ENCODE measurements around the gene ZFHX3.

Gene ZFHX3

DNA sequence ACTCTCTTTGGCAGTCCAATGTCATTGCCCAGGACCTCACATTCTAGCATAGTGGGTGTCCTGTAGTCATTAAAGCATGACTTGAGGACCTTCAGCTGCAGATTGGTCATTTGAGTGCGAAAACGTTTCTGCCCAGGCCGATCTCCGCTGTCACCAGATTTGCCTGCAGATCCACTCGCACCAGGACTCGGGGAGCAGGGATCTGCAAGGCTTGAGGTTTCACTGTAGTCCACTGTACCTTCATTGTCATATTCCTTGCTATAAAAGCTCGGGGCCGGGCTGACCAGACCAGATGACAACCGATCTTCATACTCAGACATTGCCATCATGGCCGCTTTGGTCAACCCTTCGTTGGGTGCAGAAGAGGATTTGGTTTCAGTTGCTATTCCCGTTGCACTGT, 254.2 kb downstream of the ZFHX3 start:
- Histone ChIP-seq H3K27me3 (ENCODE audit: insufficient read depth, low read length) (no peaks in the 10 kb centered on the region), H3K4me1 (ENCODE audit: insufficient read depth, low read length) (no peaks in the 10 kb centered on the region), H3K9me3 (ENCODE audit: low read length) (peaks cover 9% of the 10 kb centered on the region), H2AFZ (ENCODE audit: low read depth, low read length) (no peak overlapping the region), H3K36me3 (ENCODE audit: insufficient read depth, low read length) (peaks cover 94% of the 10 kb centered on the region), H3K4me3 (ENCODE audit: low read length) (no peak overlapping the region)

DNA sequence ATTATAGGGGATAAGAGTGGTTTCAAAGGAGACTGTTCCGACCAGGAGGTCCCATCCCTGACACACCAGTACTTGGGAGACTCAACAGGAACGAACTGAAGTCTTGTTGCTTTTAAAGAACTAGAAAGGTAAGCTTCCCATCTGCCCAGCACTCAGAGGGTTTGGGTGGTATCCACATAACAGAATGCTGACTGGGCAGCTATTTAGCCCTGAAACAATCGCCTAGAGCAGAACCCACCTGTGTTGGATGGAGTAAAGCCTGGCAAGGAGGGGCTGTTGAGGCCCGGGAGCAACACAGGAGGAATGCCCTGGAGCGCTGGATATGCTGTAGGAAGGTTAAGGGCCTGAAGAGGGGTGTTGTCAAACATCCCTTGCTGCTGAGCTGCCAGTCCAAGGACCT, 254.9 kb downstream of the ZFHX3 start:
- Histone ChIP-seq H3K4me1 (ENCODE audit: insufficient read depth, low read length) (no peaks in the 10 kb centered on the region), H3K27me3 (ENCODE audit: insufficient read depth, low read length) (no peaks in the 10 kb centered on the region), H3K9me3 (ENCODE audit: low read length) (peaks cover 9% of the 10 kb centered on the region), H3K4me3 (ENCODE audit: low read length) (no peak overlapping the region), H2AFZ (ENCODE audit: low read depth, low read length) (no peak overlapping the region), H3K36me3 (ENCODE audit: insufficient read depth, low read length) (peaks cover 94% of the 10 kb centered on the region)

DNA sequence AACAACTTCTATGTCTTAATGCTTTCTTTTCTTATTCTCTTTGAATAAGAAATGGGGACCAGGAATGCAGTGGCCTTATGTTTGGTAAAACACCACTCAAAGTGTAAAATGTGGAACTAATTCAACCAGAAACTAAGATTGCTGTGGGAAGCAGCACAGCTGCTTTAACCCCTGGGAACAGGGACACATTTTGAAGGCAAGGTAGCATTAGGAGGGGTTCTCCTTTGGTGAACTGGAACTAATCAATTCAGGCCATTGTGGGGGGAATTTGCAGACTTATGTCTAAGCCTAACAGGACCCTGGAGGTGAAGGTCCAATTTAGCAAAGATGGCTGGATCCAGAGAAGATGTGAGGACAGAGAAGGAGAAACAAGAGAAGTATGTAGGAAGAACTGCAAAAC, 256.1 kb downstream of the ZFHX3 start:
- Histone ChIP-seq H3K9me3 (ENCODE audit: low read length) (peaks cover 9% of the 10 kb centered on the region), H2AFZ (ENCODE audit: low read depth, low read length) (no peak overlapping the region), H3K4me1 (ENCODE audit: insufficient read depth, low read length) (no peaks in the 10 kb centered on the region), H3K4me3 (ENCODE audit: low read length) (no peak overlapping the region), H3K27me3 (ENCODE audit: insufficient read depth, low read length) (no peaks in the 10 kb centered on the region), H3K36me3 (ENCODE audit: insufficient read depth, low read length) (peaks cover 92% of the 10 kb centered on the region)

DNA sequence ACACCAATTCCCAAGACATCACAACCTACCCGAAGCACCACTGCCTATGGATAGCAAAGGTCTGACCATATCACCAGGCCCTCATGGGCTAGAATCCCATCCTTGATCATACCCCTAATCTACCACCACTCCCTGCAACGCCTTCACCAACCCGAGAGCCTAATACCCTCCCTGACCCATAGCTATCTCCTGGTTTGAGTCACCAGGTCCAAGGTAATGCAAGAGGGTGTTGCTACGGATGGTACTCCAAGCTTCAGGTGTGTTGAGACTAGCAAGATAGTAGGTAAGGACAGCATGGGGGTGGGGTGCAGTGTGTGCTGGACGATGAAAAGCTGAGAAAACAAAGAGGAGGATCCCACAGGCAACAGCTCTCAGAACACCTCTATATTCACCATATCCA, 258.0 kb downstream of the ZFHX3 start:
- peaks cover 6% of the 10 kb centered on the region for H3K9me3 ChIP-seq (ENCODE audit: low read length)
- peaks cover 76% of the 10 kb centered on the region for H3K36me3 ChIP-seq (ENCODE audit: insufficient read depth, low read length)

DNA sequence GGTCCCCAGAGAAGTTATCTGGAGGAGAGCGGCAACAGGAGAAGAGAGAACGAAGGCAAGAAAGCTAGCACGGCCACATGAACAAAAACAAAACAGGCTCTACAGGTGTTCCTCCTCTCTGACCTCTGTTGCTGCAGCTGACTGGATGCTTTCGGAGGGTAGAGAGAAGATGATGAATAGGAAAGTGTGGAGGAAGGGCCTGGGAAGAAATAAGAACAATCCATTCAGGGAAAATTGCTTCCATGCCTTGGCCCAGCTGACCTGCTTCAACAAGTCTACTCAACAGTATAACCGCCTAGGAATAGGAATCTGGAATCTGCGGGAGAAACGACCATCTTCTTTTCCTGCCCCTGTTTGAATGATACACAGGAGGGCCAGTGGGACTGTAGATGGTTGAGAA, 258.5 kb downstream of the ZFHX3 start:
- Histone ChIP-seq H3K4me1 (ENCODE audit: insufficient read depth, low read length) (peaks cover 6% of the 10 kb centered on the region), H3K4me3 (ENCODE audit: low read length) (no peak overlapping the region), H3K27me3 (ENCODE audit: insufficient read depth, low read length) (no peaks in the 10 kb centered on the region), H3K36me3 (ENCODE audit: insufficient read depth, low read length) (peaks cover 73% of the 10 kb centered on the region), H2AFZ (ENCODE audit: low read depth, low read length) (no peak overlapping the region), H3K9me3 (ENCODE audit: low read length) (peaks cover 3% of the 10 kb centered on the region)

More for the DNA sequence above, 258.0 kb downstream of the ZFHX3 start:
- H3K4me3 ChIP-seq (ENCODE audit: low read length): no peak overlapping the region
- H3K4me1 ChIP-seq (ENCODE audit: insufficient read depth, low read length): peaks cover 4% of the 10 kb centered on the region
- H3K27me3 ChIP-seq (ENCODE audit: insufficient read depth, low read length): no peaks in the 10 kb centered on the region
- H2AFZ ChIP-seq (ENCODE audit: low read depth, low read length): no peak overlapping the region

DNA sequence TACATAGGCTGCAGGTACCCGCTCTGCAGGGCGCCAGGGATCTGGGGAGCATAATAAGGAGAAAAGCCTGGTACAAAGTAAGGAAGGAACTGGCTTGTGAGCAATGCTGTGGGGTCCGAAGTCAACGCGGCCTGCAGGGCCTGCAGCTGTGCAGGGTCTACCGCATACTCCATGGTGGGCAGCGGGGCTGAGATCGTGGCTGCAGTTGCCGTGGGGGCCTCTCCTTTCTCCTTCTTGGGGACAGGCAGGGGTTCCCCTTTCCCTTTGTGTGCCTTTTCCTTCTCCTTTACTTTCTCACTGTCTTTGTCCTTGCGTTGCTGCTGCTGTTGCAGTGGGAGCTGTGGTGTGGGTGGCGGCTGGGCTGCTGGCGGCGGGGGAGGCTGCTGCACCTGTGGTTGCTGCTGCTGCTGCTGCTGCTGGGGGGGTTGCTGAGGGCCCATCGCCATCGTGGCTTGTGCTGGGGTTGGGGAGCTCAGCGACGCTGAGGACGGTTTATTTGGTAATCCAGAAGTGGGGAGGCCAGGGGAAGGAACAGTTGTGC, 259.6 kb downstream of the ZFHX3 start:
- H3K4me1 ChIP-seq (ENCODE audit: insufficient read depth, low read length): peaks cover 6% of the 10 kb centered on the region
- H3K4me3 ChIP-seq (ENCODE audit: low read length): no peak overlapping the region
- no peak overlapping the region for H2AFZ ChIP-seq (ENCODE audit: low read depth, low read length)
- peaks cover 66% of the 10 kb centered on the region for H3K36me3 ChIP-seq (ENCODE audit: insufficient read depth, low read length)
- H3K27me3 ChIP-seq (ENCODE audit: insufficient read depth, low read length): no peaks in the 10 kb centered on the region
- H3K9me3 ChIP-seq (ENCODE audit: low read length): peaks cover 3% of the 10 kb centered on the region

DNA sequence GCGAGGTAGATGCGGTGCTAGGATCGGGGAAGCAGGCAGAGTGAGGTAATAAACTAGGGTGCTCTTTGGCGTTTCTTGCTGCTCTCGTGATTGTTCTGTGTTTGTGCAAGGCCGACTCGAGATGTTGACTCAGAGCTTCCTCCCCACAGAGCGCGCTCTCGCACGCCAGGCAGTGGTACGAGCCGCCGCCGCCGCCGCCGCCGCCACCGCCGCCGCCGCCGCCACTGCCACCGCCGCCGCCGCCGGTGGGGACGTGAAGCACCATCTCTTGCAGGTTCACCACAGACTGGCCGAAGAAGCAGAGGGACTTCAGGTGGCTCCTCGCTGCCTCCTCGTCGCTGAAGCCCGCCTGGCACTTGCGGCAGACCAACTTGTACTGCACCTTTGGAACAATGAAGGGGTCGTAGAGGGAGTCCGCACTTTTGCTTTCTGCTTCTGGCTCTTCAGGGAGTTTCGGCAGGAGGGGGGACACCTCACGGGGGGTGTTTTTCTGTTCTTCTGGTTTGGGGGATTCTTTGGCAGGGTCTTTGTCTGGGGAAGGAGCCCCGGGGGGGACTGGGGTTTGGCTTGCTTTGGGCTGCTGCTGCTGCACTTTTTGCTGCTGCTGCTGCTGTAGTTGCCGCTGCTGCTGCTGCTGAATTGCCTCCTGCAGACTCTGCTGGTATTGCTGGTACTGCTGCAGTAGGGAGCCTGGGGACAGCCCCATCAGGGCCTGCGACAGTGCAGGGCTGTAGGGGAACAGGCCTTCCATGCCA, 260.2 kb downstream of the ZFHX3 start:
- H3K36me3 ChIP-seq (ENCODE audit: insufficient read depth, low read length): peaks cover 62% of the 10 kb centered on the region
- H3K4me1 ChIP-seq (ENCODE audit: insufficient read depth, low read length): peaks cover 6% of the 10 kb centered on the region

DNA sequence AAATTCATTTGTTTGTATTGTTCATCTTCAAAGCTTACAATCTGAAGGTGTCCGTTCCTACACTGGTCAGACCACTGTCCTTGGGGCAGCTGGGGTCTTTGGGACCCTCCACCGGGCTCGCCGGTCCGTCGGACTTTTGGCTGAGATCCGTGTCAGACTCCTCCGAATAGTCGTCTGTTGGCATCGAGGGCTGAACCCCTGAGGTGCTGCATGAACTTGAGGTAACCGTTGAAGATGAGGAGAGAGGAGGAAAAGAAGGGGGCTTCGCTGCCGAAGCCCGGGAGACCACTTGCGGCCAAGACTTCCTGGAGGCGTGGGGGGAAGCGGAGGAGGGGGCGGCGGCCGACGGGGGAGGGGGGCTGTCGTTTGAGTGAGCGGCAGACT, 260.8 kb downstream of the ZFHX3 start:
- Histone ChIP-seq H2AFZ (ENCODE audit: low read depth, low read length) (no peak overlapping the region), H3K4me1 (ENCODE audit: insufficient read depth, low read length) (peaks cover 6% of the 10 kb centered on the region), H3K4me3 (ENCODE audit: low read length) (no peak overlapping the region), H3K9me3 (ENCODE audit: low read length) (peaks cover 3% of the 10 kb centered on the region), H3K36me3 (ENCODE audit: insufficient read depth, low read length) (peaks cover 62% of the 10 kb centered on the region), H3K27me3 (ENCODE audit: insufficient read depth, low read length) (no peaks in the 10 kb centered on the region)

More for the DNA sequence above, 260.2 kb downstream of the ZFHX3 start:
- Histone ChIP-seq H3K4me3 (ENCODE audit: low read length) (no peak overlapping the region), H3K27me3 (ENCODE audit: insufficient read depth, low read length) (no peaks in the 10 kb centered on the region), H2AFZ (ENCODE audit: low read depth, low read length) (no peak overlapping the region), H3K9me3 (ENCODE audit: low read length) (peaks cover 3% of the 10 kb centered on the region)

DNA sequence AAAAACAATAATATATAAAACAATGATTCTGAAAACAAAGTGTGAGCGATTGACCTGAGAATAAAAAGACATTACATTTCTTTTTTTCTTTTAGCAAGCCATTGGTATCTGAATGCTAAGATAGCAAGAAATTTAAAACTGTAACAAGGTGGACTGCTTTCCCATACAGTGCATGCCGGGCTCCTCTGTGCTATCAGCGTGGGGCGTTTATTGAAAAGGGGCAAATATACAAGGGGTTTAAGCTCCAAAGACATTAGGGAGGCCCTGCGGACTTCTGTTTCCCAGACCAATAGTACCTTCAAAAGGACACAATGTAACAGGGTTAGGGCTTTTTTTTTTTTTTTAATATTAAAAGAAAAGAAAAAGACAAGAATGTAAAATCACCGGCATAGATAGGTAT, 261.3 kb downstream of the ZFHX3 start:
- H2AFZ ChIP-seq (ENCODE audit: low read depth, low read length): no peak overlapping the region
- H3K36me3 ChIP-seq (ENCODE audit: insufficient read depth, low read length): peaks cover 59% of the 10 kb centered on the region
- no peak overlapping the region for H3K4me3 ChIP-seq (ENCODE audit: low read length)
- H3K9me3 ChIP-seq (ENCODE audit: low read length): peaks cover 3% of the 10 kb centered on the region
- no peaks in the 10 kb centered on the region for H3K27me3 ChIP-seq (ENCODE audit: insufficient read depth, low read length)
- peaks cover 6% of the 10 kb centered on the region for H3K4me1 ChIP-seq (ENCODE audit: insufficient read depth, low read length)

DNA sequence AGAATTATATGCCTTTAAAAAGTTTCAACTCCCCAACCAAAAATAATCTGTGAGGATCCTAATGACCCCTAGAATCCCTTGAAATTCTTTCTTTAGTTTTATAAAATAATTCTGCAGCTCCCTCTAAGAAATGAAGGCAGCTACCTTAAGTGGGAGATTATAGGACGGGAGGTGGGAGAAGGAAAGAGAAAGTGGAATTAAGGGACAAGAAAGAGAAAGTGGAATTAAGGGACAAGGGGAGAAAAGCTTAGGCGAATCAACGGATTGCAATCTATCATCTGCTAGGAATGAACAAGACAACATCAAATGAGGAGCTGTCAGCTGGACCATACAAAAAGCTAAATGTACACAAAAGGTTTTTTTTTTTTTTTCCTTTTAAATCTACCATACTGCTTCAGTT, 262.0 kb downstream of the ZFHX3 start:
- no peak overlapping the region for H2AFZ ChIP-seq (ENCODE audit: low read depth, low read length)
- H3K4me3 ChIP-seq (ENCODE audit: low read length): no peak overlapping the region
- H3K36me3 ChIP-seq (ENCODE audit: insufficient read depth, low read length): peaks cover 52% of the 10 kb centered on the region
- no peaks in the 10 kb centered on the region for H3K27me3 ChIP-seq (ENCODE audit: insufficient read depth, low read length)
- peaks cover 3% of the 10 kb centered on the region for H3K9me3 ChIP-seq (ENCODE audit: low read length)
- peaks cover 6% of the 10 kb centered on the region for H3K4me1 ChIP-seq (ENCODE audit: insufficient read depth, low read length)

DNA sequence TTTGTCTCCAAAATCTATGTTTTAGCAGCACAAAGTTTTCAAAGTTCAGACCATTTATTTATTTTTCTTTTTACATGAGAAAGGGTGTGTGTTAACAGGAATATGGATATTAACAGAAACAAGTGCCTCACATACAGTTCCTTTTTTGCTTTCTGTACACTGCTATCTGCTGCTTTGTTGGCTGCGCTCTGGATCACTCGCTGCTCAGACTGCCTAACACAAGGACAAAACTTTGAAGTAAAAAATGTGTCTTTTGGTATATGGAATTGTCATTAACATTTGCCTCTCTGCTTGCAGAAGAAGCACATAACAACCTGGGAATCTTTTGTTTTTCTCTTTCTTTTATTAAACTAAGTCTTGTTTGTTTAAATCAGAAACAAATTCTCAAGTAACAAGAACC, 262.8 kb downstream of the ZFHX3 start:
- H2AFZ ChIP-seq (ENCODE audit: low read depth, low read length): no peak overlapping the region
- H3K9me3 ChIP-seq (ENCODE audit: low read length): peaks cover 3% of the 10 kb centered on the region
- H3K36me3 ChIP-seq (ENCODE audit: insufficient read depth, low read length): peaks cover 45% of the 10 kb centered on the region
- no peak overlapping the region for H3K4me3 ChIP-seq (ENCODE audit: low read length)
- H3K4me1 ChIP-seq (ENCODE audit: insufficient read depth, low read length): peaks cover 6% of the 10 kb centered on the region
- no peaks in the 10 kb centered on the region for H3K27me3 ChIP-seq (ENCODE audit: insufficient read depth, low read length)

DNA sequence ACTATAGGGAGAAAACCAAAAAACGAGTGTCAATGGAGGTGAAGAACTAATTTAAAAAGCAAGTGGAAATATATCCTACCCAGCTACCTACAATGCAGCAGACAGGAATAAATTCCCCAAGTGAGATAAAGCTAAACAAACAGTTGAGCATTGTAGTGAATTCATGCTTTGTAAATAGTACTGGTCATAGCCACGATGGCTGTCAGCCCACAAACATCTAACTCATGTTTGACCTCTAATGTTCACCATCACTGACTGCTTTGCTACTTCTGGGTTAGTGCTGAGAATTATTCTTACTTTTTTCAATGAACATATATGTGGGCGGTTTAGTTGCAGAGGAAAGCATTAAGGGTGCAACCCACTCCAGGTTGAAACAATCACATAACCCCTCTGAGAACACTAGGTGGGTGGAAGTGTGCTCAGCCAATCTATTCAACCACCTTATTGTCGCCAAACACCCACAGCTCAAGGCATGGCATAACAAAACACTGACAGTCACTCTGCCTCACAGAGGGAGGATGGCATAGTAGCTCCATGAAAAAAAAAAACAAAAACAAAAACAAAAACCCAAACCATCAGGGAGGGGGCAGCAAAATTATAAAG, 264.1 kb downstream of the ZFHX3 start:
- peaks cover 6% of the 10 kb centered on the region for H3K4me1 ChIP-seq (ENCODE audit: insufficient read depth, low read length)
- H3K4me3 ChIP-seq (ENCODE audit: low read length): no peak overlapping the region
- peaks cover 32% of the 10 kb centered on the region for H3K36me3 ChIP-seq (ENCODE audit: insufficient read depth, low read length)
- no peaks in the 10 kb centered on the region for H3K9me3 ChIP-seq (ENCODE audit: low read length)
- H3K27me3 ChIP-seq (ENCODE audit: insufficient read depth, low read length): no peaks in the 10 kb centered on the region
- no peak overlapping the region for H2AFZ ChIP-seq (ENCODE audit: low read depth, low read length)

DNA sequence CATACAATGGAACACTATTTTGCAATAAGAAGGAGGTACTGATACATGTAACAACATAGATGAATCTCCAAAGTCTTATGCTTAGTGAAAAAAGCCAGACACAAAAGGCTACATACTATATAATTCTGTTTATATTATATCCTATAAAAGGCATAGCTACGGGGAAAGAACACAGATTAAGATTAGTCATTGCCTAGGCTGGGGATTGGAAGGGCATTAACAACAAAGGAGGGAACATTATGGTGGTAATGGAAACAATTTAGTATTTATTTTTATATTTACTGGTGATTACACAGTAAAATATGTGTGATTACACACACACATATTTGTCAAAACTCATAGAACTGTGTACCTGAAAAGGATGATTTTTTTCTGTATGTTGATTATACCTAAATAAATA, 278.1 kb downstream of the ZFHX3 start:
- Histone ChIP-seq H3K9me3 (ENCODE audit: low read length) (no peaks in the 10 kb centered on the region), H3K4me3 (ENCODE audit: low read length) (no peak overlapping the region), H3K36me3 (ENCODE audit: insufficient read depth, low read length) (no peaks in the 10 kb centered on the region), H2AFZ (ENCODE audit: low read depth, low read length) (no peak overlapping the region), H3K4me1 (ENCODE audit: insufficient read depth, low read length) (no peaks in the 10 kb centered on the region), H3K27me3 (ENCODE audit: insufficient read depth, low read length) (no peaks in the 10 kb centered on the region)

Measured in neuron (in vitro differentiated cells).